DMS 273 treated with DMSO at 0.1 percent for 48 hours (cell line): ENCODE measurements around the gene R3HCC1L.
"Not testable (repeated sequence)": the region's sequence is repeated elsewhere in the genome, so short reads cannot be mapped to it uniquely, and the experiment has no call there.

ENCODE experiments used
- DNase-seq: peaks from one replicate; lab custom pipeline; 2025; lab: John Stamatoyannopoulos, UW

R3HCC1L gene

DNA sequence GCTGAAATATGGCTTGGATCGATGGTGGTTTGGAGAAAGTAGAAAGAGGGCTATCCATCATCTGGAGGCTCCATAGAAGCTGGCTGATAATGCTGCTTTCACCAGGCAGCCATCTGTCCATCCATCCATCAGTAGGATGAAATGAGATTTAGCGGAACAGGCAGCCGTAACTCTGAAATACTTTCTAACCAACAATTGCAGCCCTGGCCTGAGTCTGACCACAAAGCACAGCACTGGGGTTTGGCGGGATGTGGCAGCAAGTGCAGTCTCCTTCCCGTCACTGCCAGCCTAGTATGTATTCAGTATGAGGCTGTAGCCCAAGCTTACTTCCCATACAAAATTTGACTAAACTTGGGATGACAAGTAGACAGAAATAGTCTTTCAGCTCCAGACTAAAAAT lies 38.0 kb downstream of the R3HCC1L start:
- DNase-seq: no peak

GRCh38 chr10:98173260-98173659 lies 38.8 kb downstream of the R3HCC1L start:
- no peak for DNase-seq

DNA sequence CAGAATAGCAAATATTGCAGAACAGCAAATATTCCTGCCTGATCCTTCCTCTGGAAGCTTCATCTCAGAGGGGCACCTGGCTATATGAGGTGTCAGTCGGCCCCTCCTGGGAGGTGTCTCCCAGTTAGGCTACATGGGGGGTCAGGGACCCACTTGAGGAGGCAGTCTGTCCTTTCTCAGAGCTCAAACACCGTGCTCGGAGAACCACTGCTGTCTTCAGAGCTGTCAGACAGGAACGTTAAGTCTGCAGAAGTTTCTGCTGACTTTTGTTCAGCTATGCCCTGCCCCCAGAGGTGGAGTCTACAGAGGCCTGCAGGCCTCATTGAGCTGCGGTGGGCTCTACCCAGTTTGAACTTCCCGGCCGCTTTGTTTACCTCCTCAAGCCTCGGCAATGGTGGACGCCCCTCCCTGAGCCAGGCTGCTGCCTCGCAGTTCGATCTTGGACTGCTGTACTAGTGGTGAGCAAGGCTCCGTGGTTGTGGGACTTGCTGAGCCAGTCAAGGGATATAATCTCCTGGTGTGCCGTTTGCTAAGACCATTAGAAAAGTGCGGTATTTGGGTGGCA lies 48.0 kb downstream of the R3HCC1L start:
- not testable (repeated sequence) for DNase-seq

GRCh38 chr10:98186681-98187080 lies 52.2 kb downstream of the R3HCC1L start:
- DNase-seq: no peak

DNA sequence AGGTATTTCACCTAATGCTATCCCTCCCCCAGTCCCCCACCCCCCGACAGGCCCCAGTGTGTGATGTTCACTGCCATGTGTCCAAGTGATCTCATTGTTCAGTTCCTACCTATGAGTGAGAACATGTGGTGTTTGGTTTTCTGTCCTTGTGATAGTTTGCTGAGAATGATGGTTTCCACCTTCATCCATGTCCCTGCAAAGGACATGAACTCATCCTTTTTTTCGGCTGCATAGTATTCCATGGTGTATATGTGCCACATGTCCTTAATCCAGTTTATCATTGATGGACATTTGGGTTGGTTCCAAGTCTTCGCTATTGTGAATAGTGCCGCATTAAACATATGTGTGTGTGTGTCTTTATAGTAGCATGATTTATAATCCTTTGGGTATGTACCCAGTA lies 56.3 kb downstream of the R3HCC1L start:
- DNase-seq: not testable (repeated sequence)

- DNase-seq: no peak
Observed at GRCh38 chr10:98193037-98193436, 58.6 kb downstream of the R3HCC1L start.

- DNase-seq: no peak
Observed at GRCh38 chr10:98194633-98195032, 60.2 kb downstream of the R3HCC1L start.

GRCh38 chr10:98195120-98195519 lies 60.7 kb downstream of the R3HCC1L start:
- DNase-seq: no peak

- no peak for DNase-seq
Observed at GRCh38 chr10:98196985-98197384, 62.5 kb downstream of the R3HCC1L start.

DNA sequence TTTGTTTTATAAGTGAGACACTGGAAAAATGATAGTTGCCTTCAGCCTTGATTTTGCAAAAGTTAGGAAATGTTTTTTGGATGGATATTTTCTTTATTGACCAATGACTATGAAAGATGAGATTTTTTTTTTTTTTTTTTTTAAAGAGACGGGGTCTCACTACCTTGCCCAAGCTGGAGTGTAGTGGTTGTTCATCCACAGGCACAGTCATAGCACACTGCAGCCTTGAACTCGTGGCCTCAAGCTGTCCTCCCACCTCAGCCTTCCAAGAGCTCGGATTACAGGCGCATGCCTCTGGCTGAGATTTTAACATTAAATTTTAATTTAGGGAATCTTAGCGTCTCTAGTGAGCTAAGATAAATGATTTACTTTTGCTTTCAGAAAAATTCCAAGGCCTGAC lies 67.3 kb downstream of the R3HCC1L start:
- no peak for DNase-seq

- DNase-seq: no peak
Observed at GRCh38 chr10:98202378-98202777, 67.9 kb downstream of the R3HCC1L start.

DNA sequence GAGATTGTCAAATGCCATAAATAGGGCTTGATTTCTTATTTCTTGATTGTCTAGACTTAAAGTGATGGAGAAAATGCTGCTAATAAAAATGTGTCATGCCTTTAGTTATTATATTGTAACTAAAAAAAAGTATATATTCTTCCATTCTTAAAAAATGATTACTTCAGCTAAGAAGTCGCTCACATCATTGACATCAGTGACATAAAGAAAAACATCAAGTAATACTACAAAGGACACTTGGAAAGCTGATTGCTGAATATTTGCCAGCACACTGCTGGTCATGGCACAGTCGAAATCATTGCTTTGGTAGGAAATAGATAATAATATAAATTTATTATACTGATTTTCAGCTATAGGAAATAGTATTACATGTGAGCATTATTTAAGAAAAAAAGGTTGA lies 70.9 kb downstream of the R3HCC1L start:
- DNase-seq: no peak

DNA sequence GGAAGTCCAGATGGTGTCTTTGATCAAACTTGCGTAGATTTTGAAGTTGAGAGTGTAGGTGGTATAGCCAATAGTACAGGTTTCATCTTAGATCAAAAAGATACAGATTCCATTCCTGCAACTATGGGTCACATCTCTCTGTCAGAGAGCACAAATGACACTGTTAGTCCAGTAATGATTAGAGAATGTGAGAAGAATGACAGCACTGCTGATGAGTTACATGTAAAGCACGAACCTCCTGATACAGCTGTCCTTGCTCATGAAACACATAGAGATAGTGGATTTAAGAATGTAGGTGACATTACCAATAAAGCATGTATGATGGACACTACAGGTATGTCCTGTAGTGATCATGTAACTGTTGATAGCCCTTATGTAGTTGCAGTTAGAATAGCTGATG lies 74.5 kb downstream of the R3HCC1L start:
- DNase-seq: no peak

DNA sequence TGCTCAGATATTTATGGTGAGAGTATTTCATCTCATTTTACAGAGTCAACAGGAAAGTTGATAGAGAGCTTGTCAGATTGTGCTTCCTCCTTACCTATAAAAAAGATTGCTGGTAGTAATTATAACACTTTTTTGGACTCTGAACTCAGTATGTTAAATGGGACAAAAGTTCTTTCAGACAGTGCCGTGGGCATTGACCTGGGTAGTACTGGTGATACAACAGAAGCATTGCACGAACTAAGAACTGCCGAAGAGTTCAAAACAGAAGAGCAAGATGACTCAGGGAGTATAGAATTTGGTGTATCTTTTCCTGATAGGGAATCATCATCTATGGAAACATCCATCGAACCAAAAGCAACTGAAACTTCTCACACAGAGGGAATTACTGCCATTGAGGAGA lies 75.0 kb downstream of the R3HCC1L start:
- DNase-seq: no peak

DNA sequence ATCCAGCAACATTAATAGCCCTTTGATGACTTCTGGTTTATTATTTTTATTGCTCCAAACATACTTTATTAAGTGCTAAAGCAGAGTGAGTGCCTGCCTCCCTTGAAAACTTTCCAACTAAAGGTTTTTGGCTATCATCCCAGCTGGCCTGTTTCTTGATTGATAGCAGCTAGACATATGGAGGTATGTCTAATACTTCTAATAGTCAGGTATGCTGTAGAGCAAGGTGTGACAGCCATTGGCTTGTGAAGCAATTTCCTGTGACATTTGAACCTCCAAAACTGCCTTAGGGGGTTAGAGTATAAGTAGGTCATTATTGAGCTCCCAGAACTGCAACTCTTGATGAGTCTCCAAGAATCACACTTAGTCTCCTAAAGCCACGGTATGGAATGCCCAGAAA lies 77.7 kb downstream of the R3HCC1L start:
- no peak for DNase-seq

- no peak for DNase-seq
Observed at GRCh38 chr10:98213740-98214139, 79.3 kb downstream of the R3HCC1L start.

DNA sequence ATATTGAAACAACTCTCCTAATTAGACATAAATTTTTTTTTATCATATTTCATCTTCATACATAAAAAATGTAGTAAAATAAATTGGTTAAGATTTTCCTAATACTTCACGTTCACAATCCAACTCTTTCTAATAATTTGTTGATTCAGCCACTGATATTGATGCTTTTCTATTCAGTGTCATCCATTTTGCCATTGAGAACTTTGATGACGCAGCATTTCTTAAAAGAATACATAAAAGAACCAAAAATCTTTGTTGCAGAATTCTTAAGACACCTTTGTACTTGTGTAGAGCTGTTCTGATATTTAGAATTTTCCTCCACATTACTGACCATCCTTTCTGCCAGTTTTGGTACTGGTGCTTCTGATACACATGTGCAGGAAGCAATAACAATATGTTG lies 80.9 kb downstream of the R3HCC1L start:
- DNase-seq: no peak

DNA sequence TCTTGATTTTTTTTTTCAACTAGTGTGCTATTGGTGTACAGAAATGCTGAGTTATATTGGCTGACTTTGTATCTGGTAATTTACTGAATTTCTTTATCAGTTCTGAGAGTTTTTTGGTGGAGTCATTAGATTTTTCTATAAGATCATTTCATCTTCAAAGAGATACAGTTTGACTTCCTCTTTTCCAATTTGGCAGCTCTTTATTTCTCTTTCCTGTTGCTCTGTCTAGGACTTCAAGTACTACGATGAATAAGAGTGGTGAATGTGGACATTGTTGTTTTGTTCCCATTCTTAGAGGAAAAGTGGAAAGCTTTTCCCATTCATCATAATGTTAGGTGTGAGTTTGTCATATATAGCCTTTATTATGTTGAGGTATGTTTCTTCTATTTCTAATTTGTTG lies 83.3 kb downstream of the R3HCC1L start:
- no peak for DNase-seq

- no peak for DNase-seq
Observed at GRCh38 chr10:98223874-98224273, 89.4 kb downstream of the R3HCC1L start.

DNA sequence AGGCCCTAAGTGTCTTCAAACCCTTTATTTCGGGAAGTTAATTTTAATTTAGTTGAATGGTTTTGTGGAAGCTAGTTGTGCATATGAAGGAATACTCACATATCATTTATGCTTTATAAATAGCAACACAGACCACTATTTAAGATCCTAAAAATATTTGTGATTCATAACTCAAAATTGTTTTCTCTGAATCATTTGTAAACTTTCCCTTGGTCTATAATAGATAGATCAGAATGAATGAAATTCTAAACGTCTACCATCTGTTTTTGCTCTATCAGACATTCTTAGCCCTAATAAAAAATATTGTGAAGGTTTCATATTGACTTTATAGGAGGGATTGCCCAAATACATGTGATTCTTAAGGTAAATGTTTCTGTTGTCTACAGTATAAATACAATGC lies 90.1 kb downstream of the R3HCC1L start:
- no peak for DNase-seq

DNA sequence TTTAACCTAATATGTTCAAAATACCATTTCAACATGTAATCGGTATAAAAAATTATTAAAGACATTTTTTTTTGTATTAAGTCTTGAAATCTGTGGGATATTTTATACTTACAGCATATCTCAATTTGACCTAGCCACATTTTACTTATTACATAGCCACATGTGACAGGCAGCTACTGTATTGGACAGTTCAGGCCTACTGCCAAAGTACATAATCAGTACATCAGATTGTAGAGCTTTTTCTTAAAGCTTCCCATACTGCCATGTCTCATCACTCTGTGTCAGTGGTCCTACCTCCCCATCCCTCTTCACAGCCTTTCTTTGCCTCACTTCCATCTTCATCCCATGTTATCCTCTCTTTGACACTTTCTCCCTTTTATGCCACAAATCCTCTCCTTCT lies 90.5 kb downstream of the R3HCC1L start:
- DNase-seq: no peak

GRCh38 chr10:98226508-98227144 lies 92.2 kb downstream of the R3HCC1L start:
- no peak for DNase-seq

- not testable (repeated sequence) for DNase-seq
Observed at GRCh38 chr10:98227713-98228112, 93.3 kb downstream of the R3HCC1L start.

DNA sequence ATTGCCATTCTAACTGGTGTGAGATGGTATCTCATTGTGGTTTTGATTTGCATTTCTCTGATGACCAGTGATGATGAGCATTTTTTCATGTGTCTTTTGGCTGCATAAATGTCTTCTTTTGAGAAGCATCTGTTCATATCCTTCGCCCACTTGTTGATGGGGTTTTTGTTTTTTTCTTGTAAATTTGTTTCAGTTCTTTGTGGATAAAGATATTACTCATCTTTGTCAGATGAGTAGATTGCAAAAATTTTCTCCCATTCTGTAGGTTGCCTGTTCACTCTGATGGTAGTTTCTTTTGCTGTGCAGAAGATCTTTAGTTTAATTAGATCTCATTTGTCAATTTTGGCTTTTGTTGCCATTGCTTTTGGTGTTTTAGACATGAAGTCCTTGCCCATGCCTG lies 93.8 kb downstream of the R3HCC1L start:
- not testable (repeated sequence) for DNase-seq
